ENCODE data around the gene EXOC2. TPM values are rescaled to one million over a fixed set of nuclear protein-coding genes. Genes with fewer than 3 reads are reported as not detected.

Gene EXOC2
- total RNA-seq, 3 donors from 2014 or later (not counting 1 experiment from before 2014, with no cell fraction given), result 22.1 to 30.8 (median 26.5) TPM

DNA sequence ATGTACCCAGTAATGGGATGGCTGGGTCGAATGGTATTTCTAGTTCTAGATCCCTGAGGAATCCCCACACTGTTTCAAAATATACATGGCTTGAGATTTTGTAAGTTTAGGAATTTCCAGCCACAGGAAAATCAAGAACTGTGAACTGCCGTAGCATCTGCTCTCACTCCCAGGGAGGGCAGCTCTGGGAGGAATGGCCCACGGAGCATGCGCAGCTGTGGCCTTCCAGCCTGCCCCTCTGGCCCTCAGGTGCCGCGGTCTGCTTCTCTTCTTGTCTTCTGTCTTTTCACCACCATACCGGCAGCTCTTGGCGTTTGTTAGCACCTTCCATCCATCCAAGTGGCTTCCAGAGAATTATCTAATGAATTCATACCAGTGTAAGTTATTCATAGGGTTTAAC lies 19.9 kb upstream of the EXOC2 start:
- ATAC-seq (no peak), DNase-seq (no peak)
- Histone ChIP-seq H3K4me1 (ENCODE audit: control insufficient read depth, insufficient read depth, low read length) (peaks cover 9% of the 10 kb centered on the region), H3K27me3 (ENCODE audit: control insufficient read depth, insufficient read depth, low read length) (no peaks in the 10 kb centered on the region), H3K4me3 (ENCODE audit: low read length) (no peak overlapping the region), H3K9me3 (ENCODE audit: control insufficient read depth, insufficient read depth, low read length) (no peaks in the 10 kb centered on the region), H3K27ac (ENCODE audit: low read length) (no peak overlapping the region), H3K36me3 (ENCODE audit: control insufficient read depth, insufficient read depth, low read length) (no peaks in the 10 kb centered on the region)
- Mint-ChIP-seq H3K4me1 (peaks cover 22% of the 10 kb centered on the region in 2 donors), H3K4me3 (peak overlapping the region; percentile 59), H3K36me3 (no peaks in the 10 kb centered on the region), H3K27me3 (ENCODE audit: low read depth in 2 of 2) (peaks cover 2 to 4% of the 10 kb centered on the region in 2 donors), H3K27ac (peak overlapping the region in 1 of 2 donors; percentile 20), H3K9me3 (no peaks in the 10 kb centered on the region)
- TF ChIP-seq CTCF (IDR thresholded peaks at IDR 0.05), result no peak
- intact Hi-C loops (cut with micrococcal nuclease), result no loop called here
- 100% methylated on average over 7 of the region's 8 CpGs for WGBS (ENCODE audit: insufficient coverage)

GRCh38 chr6:711925-712324 lies 19.0 kb upstream of the EXOC2 start:
- Mint-ChIP-seq H3K36me3 (no peaks in the 10 kb centered on the region), H3K4me3 (peak overlapping the region; percentile 99), H3K27me3 (ENCODE audit: low read depth in 2 of 2) (peaks cover 4 to 9% of the 10 kb centered on the region in 2 donors), H3K9me3 (no peaks in the 10 kb centered on the region), H3K4me1 (peaks cover 22% of the 10 kb centered on the region in 2 donors), H3K27ac (peak overlapping the region; percentile 95 to 97)
- Histone ChIP-seq H3K9me3 (ENCODE audit: control insufficient read depth, insufficient read depth, low read length) (no peaks in the 10 kb centered on the region), H3K4me3 (ENCODE audit: low read length) (no peak overlapping the region), H3K27ac (ENCODE audit: low read length) (peak overlapping the region; percentile 89), H3K27me3 (ENCODE audit: control insufficient read depth, insufficient read depth, low read length) (no peaks in the 10 kb centered on the region), H3K36me3 (ENCODE audit: control insufficient read depth, insufficient read depth, low read length) (no peaks in the 10 kb centered on the region), H3K4me1 (ENCODE audit: control insufficient read depth, insufficient read depth, low read length) (peaks cover 9% of the 10 kb centered on the region)
- intact Hi-C loops (cut with micrococcal nuclease), result no loop called here
- DNase-seq (no peak), ATAC-seq (no peak)
- TF ChIP-seq CTCF (IDR thresholded peaks at IDR 0.05), result no peak

DNA sequence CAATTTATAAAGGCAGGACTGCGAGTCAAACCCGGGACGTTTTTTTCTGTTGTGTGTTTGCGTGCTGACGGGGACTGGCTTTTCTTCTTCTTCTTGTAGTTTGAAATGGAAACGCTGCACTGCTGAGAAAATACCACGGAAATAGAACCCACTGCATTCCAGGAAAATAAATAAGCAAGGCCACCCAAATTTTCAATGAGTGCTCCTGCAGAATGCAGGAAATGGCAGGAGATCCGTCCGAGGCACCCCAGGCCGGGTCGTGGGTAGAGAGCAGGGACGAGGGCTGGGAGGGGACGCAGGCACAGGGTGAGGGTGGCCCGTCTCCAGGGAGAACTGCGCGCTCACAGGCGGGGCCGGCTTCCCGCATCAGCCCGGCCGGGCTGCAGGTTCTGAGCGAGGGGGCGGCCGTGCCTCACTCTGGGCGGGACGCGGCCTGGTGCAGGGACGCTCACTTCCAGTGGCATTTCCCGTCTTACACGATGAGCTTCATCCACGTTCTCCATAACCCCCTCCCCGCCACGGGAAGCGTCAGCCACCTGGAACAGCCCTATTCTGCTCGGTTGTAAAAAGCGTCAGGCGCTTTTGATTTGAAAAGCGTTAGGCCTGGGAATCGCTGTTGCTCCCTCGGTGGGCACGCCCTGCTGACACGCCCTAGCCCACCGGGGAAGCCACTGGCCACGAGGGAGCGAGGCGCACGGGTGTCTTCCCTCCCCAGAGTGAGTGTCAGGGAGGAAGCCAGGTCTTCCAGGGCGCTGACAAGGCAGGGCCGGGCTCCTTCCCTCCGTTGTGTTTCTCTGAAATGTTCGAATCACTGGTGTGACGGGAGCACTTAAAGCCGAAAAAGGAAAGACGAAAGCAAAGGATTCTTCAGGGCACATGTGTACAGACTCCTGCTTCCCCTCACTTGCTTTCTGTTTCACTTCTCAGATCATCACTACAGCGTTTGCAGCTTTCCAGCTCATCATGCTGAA lies 17.9 kb upstream of the EXOC2 start:
- peak overlapping the region; percentile 89 for H3K27ac ChIP-seq (ENCODE audit: low read length)
- intact Hi-C loops (cut with micrococcal nuclease), result no loop called here
- TF ChIP-seq CTCF (IDR thresholded peaks at IDR 0.05), result no peak
- H3K4me1 ChIP-seq (ENCODE audit: control insufficient read depth, insufficient read depth, low read length), result peaks cover 9% of the 10 kb centered on the region
- H3K9me3 ChIP-seq (ENCODE audit: control insufficient read depth, insufficient read depth, low read length), result no peaks in the 10 kb centered on the region
- no peaks in the 10 kb centered on the region for H3K36me3 ChIP-seq (ENCODE audit: control insufficient read depth, insufficient read depth, low read length)
- Mint-ChIP-seq H3K4me1 (peaks cover 22% of the 10 kb centered on the region in 2 donors), H3K27me3 (ENCODE audit: low read depth in 2 of 2) (peaks cover 6 to 9% of the 10 kb centered on the region in 2 donors), H3K36me3 (no peaks in the 10 kb centered on the region), H3K27ac (peak overlapping the region; percentile 95 to 97), H3K9me3 (no peaks in the 10 kb centered on the region), H3K4me3 (peak overlapping the region; percentile 99)
- peak; percentile 25 to 78 for DNase-seq
- ATAC-seq, result peak; percentile 89 to 91 (median 90)
- no peaks in the 10 kb centered on the region for H3K27me3 ChIP-seq (ENCODE audit: control insufficient read depth, insufficient read depth, low read length)
- WGBS (ENCODE audit: insufficient coverage), result 1% methylated on average over 55 of the region's 55 CpGs
- H3K4me3 ChIP-seq (ENCODE audit: low read length), result peak overlapping the region; percentile 72

Measured in natural killer cell (primary cell).